Measurements from ENCODE around the gene DDX3Y.

Gene DDX3Y

DNA sequence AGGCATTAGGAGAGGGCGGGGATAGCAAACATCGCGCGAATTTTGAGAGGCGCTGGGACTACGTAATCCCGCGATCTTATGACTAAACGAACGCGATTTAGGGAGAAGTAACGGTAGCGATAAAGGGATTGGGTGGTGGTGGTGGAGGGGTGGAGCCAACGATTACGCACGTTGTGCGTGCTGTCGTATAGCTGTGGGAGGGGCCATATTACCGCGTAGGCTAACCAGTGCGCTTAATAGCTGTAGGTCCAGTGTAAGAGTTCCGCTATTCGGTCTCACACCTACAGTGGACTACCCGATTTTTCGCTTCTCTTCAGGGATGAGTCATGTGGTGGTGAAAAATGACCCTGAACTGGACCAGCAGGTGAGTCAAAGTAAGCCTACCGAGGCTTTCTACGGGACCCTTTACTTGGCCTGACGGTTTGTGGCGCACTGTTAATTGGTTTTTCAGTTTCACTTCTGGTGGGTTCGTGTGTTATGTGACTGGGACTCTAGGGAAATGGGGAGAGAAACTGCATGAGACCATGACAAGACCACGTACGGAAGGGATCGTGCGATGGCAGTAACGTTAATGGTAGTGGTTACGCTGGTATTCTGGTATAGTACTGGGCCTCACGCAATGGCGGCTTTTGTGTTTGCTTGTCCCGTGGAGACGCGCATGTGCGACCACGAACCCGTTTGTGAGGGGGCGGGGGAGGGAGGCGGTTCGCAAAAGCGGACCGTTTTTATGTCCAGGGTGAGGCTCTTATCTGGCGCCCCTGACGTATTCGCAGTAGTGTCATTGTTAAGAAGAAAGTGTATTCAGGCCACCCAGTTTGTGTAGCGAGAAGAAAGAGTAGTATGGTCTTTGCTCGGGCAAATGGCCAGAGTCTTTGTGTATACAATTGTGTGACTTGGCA is at the start of gene DDX3Y:
TSS of gene DDX3Y (plus strand) at position 251 of the 899 bp plus-strand sequence. CDS start at position 320, 69 bp downstream.
- no peak for DNase-seq

DNA sequence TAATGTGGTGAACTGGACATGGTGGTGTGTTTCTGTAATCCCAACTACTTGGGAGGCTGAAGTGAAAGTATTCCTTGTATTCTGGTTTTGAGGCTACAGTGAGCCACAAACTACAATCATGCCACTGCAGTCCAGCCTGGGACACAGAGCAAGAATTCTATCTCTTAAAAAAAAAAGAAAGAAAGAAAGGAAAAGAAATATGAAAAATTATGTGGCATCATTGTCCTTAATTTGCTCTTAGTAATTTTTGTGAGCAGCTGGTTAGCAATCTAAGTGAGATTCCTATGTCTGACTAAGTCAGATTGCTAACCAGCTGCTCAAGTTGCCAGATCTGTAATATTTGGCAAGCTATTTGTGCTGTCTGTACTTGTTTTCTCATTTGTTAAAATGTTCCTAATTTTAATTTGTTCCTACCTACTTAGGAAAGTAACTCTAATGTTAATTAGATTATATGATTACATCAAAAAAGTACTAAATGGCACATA is 48.8 kb upstream of the DDX3Y start:
- DNase-seq, result no peak

DNA sequence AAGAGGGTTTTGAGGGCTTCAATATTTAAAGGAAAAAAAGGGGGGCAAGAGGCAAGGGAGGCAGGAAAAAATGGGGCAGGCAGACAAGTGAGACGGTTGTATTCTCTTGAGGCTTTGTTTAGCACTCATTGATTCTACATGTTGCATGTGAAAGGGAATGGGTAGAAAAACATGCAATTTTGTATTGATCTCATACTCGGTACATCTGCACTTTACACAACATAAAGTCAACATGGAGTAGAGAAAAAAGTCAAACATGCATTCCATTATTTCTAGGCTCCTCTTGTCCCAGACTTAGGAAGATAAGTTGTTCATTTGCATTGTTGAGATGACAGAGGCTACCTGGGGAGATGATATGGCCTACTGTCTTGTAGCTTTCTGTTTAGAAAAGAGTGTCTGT is 36.7 kb upstream of the DDX3Y start:
- DNase-seq, result no peak

GRCh38 chrY:12896973-12897372 is 7.7 kb upstream of the DDX3Y start:
- no peak for DNase-seq

- no peak for DNase-seq
Observed at GRCh38 chrY:12898604-12899003, 6.1 kb upstream of the DDX3Y start.

- DNase-seq, result no peak
Observed at GRCh38 chrY:12905517-12905872, 827 bp downstream of the DDX3Y start.

DNA sequence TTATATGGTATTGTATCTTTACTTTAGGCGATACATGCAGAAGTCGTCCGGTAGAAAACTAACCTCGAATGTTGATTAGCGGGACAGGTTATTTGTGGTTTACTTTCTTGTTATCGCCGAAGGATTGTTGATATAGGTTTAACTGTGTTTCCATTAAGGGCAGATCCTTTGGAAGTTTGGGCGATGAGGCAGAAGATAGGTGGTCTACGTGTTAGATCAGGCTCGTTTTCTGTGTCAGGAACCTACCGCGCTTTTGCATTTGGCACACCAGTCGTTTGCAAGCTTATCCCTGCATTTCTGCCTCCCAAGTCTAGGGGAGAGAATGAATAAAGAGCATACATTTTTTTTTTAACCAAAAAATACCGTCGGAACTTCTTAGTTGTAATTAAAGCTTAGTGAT is 1.2 kb downstream of the DDX3Y start:
- DNase-seq, result no peak

GRCh38 chrY:12913541-12913940 is 8.9 kb downstream of the DDX3Y start:
- no peak for DNase-seq

DNA sequence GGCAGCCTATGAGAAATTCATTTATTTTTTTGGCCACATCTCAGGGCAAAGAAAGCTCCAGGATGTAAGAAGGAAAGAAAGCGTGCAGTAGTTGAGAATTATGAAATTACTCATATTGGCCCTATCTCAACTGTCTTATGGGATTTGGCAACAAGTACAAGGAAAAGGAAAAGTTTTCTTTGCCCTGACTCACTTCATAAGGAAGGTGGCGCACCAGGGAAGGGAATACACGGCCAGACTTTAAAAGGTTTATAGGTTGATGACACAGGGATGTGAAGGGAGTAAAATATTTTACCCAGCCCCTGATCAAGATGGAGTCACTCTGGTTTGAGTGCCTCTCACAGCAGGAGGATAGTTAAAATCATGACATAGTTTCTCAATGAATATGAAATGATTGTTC is 23.4 kb downstream of the DDX3Y start:
- DNase-seq, result no peak

GRCh38 chrY:12941725-12942687 is 37.3 kb downstream of the DDX3Y start:
- DNase-seq, result no peak

All from activated T-cell treated with anti-CD3 and anti-CD28 coated beads, Interleukin-2, amount 50 U/mL, for 1 hour (primary cell).